Measurements from ENCODE around the gene UBL4B. TPM values are rescaled to one million over a fixed set of nuclear protein-coding genes. Genes with fewer than 3 reads are reported as not detected.

UBL4B gene
- polyA plus RNA-seq, 1 donor (not counting 4 experiments of a cell fraction or from before 2014, with no cell fraction given) = not detected

DNA sequence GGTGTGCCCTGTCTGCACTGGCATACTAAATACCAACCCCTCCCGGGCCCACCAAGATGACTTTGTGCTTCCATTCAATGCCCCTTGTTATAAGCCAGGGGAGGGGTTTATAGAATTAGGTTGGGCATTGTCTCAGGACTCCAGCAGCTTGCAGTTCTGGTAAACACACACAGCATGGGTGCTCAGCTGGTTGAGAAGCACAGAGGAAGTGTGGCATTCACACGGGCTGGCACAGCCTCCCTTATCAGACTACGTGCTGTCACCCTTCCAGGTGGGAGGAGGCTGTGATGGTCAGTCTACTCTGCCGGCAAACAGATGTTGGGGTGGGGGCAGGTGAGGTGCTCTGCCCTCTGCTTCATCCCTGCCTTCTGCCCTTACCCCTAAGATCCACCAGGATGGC lies 23.0 kb downstream of the UBL4B start:
- Histone ChIP-seq H3K27ac (ENCODE audit: control insufficient read depth, insufficient read depth, low read length) (no peak overlapping the region), H3K4me1 (ENCODE audit: control insufficient read depth, extremely low read depth, insufficient read depth, low read length) (no peaks in the 10 kb centered on the region), H3K36me3 (ENCODE audit: control insufficient read depth in 2 of 2, extremely low read depth in 1 of 2, insufficient read depth in 2 of 2, low read length in 2 of 2) (no peaks in the 10 kb centered on the region), H3K4me2 (ENCODE audit: control insufficient read depth, extremely low read depth, insufficient read depth, low read depth, low read length) (no peak overlapping the region), H2AFZ (ENCODE audit: control insufficient read depth, low read length) (no peak overlapping the region), H3K9me3 (ENCODE audit: control insufficient read depth, low read depth, low read length) (no peaks in the 10 kb centered on the region), H3K4me3 (ENCODE audit: control insufficient read depth in 2 of 3, extremely low read depth in 1 of 3, insufficient read depth in 2 of 3, low read depth in 1 of 3, low read length in 3 of 3) (no peak overlapping the region), H3K79me2 (ENCODE audit: control insufficient read depth, insufficient read depth, low read length) (no peaks in the 10 kb centered on the region), H3K9me1 (ENCODE audit: control insufficient read depth, extremely low read depth, insufficient read depth, low read length) (no peaks in the 10 kb centered on the region), H3K9ac (ENCODE audit: control insufficient read depth, extremely low read depth, insufficient read depth, low read length) (no peak overlapping the region), H4K20me1 (ENCODE audit: control insufficient read depth, extremely low read depth, insufficient read depth, low read length) (no peaks in the 10 kb centered on the region), H3K27me3 (ENCODE audit: control insufficient read depth, extremely low read depth, insufficient read depth, low read length) (peaks cover 34% of the 10 kb centered on the region)
- DNase-seq (ENCODE audit: low read depth, low spot score) = no peak
- no peak for FAIRE-seq
- TF ChIP-seq EZH2 (IDR thresholded peaks at IDR 0.05; ENCODE audit: low read length) = no peak
- TF ChIP-seq, protein P1, sequence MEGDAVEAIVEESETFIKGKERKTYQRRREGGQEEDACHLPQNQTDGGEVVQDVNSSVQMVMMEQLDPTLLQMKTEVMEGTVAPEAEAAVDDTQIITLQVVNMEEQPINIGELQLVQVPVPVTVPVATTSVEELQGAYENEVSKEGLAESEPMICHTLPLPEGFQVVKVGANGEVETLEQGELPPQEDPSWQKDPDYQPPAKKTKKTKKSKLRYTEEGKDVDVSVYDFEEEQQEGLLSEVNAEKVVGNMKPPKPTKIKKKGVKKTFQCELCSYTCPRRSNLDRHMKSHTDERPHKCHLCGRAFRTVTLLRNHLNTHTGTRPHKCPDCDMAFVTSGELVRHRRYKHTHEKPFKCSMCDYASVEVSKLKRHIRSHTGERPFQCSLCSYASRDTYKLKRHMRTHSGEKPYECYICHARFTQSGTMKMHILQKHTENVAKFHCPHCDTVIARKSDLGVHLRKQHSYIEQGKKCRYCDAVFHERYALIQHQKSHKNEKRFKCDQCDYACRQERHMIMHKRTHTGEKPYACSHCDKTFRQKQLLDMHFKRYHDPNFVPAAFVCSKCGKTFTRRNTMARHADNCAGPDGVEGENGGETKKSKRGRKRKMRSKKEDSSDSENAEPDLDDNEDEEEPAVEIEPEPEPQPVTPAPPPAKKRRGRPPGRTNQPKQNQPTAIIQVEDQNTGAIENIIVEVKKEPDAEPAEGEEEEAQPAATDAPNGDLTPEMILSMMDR (optimal IDR thresholded peaks at IDR 0.05 in 1 of 3, IDR thresholded peaks at IDR 0.05 in 1 of 3, conservative IDR thresholded peaks at IDR 0.05 in 1 of 3; ENCODE audit: extremely low read depth in 1 of 3, insufficient read depth in 2 of 3, low read length in 3 of 3) = no peak
- dilution Hi-C loops (cut with MboI; ENCODE audit: extremely low pct_ligation_motif_present, low sequenced_read_pairs) = no loop called here

DNA sequence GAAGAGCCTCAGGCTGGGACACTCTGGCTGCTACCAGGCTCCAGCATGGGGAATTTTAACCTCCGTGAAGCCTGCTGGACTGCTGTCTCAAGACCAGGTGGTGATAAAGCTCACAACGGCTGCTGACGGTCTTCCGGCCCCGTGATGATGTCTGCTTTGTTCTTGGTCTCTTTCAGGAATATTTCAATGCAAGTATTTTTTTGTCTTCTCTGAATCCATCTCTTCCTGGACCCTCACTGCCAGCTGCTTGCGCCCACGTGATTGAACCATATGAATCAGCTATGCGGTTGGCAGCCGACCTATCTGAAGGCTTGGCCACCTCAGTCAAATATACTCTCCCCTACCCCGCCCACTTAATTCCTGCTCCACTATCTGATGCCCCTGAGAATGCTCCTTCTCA lies 23.4 kb downstream of the UBL4B start:
- Histone ChIP-seq H3K9me3 (ENCODE audit: control insufficient read depth, low read depth, low read length) (no peaks in the 10 kb centered on the region), H2AFZ (ENCODE audit: control insufficient read depth, low read length) (no peak overlapping the region), H3K4me2 (ENCODE audit: control insufficient read depth, extremely low read depth, insufficient read depth, low read depth, low read length) (no peak overlapping the region), H3K9ac (ENCODE audit: control insufficient read depth, extremely low read depth, insufficient read depth, low read length) (no peak overlapping the region), H3K36me3 (ENCODE audit: control insufficient read depth in 2 of 2, extremely low read depth in 1 of 2, insufficient read depth in 2 of 2, low read length in 2 of 2) (no peaks in the 10 kb centered on the region), H3K4me3 (ENCODE audit: control insufficient read depth in 2 of 3, extremely low read depth in 1 of 3, insufficient read depth in 2 of 3, low read depth in 1 of 3, low read length in 3 of 3) (no peak overlapping the region), H4K20me1 (ENCODE audit: control insufficient read depth, extremely low read depth, insufficient read depth, low read length) (no peaks in the 10 kb centered on the region), H3K27ac (ENCODE audit: control insufficient read depth, insufficient read depth, low read length) (no peak overlapping the region), H3K9me1 (ENCODE audit: control insufficient read depth, extremely low read depth, insufficient read depth, low read length) (no peaks in the 10 kb centered on the region), H3K27me3 (ENCODE audit: control insufficient read depth, extremely low read depth, insufficient read depth, low read length) (peaks cover 29% of the 10 kb centered on the region), H3K79me2 (ENCODE audit: control insufficient read depth, insufficient read depth, low read length) (no peaks in the 10 kb centered on the region), H3K4me1 (ENCODE audit: control insufficient read depth, extremely low read depth, insufficient read depth, low read length) (no peaks in the 10 kb centered on the region)
- FAIRE-seq (no peak), DNase-seq (ENCODE audit: low read depth, low spot score) (no peak)
- TF ChIP-seq, protein P1 (optimal IDR thresholded peaks at IDR 0.05 in 1 of 3, IDR thresholded peaks at IDR 0.05 in 1 of 3, conservative IDR thresholded peaks at IDR 0.05 in 1 of 3; ENCODE audit: extremely low read depth in 1 of 3, insufficient read depth in 2 of 3, low read length in 3 of 3) = no peak
- dilution Hi-C loops (cut with MboI; ENCODE audit: extremely low pct_ligation_motif_present, low sequenced_read_pairs) = no loop called here

Measured in keratinocyte (primary cell).